GM18870 (cell line): Measurements from ENCODE around the gene UBE2G2.

ENCODE experiments used
- ATAC-seq: cut with Tn5 transposase; IDR thresholded peaks from one replicate; pipeline ENCODE4 v1.9.1; 2021; ENCODE audit warnings: moderate library complexity; ENCODE audit not compliant: unreplicated experiment

Gene UBE2G2

GRCh38 chr21:44801468-44802395, at the start of gene UBE2G2:
TSS of gene UBE2G2 (minus strand) at chr21:44801820. CDS start at chr21:44801748, 72 bp downstream.
- ATAC-seq = no peak

- ATAC-seq = no peak
These were observed 49.5 kb upstream of the UBE2G2 start for GRCh38 chr21:44850905-44851657.

DNA sequence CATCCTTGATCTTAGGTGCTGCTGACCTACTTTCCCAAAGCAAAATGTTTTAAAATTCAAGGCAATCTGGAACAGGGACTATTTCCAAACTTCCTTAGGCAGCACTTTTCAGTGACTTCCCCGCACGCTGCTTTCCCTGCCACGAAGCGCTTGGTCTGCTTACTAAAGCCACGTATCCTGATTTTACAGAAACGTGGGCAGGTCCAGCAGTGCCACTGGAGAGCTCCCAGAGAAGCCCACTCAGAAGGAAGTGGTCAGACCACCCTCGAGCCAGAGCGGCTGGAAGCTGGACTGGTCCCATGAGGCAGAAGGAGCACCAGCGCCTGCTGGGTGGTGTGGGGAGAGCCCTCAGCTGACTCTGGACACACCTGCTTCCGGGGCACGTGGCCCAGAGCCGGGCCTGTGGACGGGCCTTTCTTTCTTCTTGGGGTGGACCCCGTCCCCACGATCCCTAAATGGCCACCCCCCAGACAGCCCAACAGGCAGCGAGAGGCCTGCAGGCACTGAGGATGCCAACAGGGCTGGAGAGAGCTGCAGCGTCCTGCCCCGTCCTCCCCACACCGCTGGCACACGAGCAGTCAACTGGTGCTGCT, 48.7 kb upstream of the UBE2G2 start:
- ATAC-seq = no peak

DNA sequence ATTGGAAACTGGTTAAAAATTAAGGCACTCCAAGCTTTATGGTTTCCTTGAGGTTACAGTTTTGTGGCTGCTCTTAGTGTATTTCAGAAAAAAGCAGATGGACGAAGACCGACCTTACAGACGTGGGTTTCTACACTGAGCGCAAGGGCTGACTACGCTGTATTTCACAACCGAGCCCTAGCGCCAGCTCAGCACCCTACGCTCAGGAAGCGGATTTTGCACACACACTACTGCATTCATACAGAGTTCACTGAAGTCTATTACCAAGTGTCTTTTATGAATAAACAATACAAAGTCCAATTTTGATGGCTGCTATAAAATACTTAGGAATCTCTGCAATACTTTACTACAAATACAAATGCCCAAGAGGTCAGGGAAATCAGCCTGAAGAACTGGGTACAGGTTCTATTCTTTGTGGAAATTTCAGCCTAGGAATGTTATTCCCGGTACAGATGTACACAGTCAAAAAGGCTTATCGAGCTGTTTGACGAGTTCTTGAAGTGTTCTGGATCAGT, 48.1 kb upstream of the UBE2G2 start:
- ATAC-seq = no peak

GRCh38 chr21:44848821-44849521, 47.4 kb upstream of the UBE2G2 start:
- no peak for ATAC-seq

GRCh38 chr21:44847261-44848056, 45.8 kb upstream of the UBE2G2 start:
- no peak for ATAC-seq

DNA sequence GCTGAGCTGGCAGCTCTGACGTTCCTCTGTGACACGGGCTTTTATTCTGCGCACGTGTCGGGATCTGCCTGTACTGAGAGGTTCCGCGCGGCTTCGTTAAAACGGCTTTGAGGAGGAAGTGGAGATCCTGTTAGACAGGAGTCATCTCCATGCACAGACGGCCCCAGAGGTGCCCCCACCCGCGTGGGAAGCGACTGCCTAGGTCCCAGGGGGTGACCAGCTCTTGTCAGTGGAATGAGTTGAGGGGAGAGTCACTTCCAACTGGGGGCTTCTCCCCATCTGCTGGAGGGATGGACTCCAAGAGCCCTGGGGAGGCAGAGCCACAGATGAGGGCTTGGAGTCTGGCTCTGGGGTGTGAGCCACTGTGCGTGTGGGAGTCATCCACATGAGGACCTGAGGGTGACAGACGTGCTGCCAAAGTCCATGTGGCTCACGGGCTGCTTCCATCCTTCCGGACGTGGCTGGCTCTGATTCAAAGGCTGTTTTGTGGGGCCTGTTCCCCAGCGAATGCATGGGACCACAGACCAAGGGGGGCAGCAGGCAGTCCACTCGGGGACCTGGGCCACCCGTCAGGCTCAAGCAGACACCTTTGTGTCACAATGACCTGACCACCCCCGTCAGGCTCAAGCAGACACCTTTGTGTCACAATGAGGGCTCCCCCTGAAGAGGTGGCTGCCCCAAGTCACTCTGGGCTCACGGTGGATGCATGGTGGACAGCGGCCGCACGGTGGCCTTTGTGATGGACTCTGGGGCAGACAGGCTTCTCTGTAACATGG, 45.1 kb upstream of the UBE2G2 start:
- ATAC-seq = no peak

DNA sequence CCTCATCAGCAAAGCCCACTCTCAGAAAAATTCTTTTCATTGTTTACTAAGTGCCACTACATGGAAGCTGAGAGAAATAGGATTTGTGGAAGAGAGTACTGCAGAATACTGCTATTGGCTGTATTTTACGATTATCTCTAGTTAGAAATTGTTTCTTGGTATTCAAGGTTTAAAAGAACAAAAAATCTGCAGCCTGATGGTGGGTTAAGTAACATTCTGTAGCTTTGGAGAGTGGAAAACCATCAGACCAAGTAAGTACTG, 44.5 kb upstream of the UBE2G2 start:
- ATAC-seq = no peak

- ATAC-seq = no peak
These were observed 44.0 kb upstream of the UBE2G2 start for GRCh38 chr21:44845418-44846223.

DNA sequence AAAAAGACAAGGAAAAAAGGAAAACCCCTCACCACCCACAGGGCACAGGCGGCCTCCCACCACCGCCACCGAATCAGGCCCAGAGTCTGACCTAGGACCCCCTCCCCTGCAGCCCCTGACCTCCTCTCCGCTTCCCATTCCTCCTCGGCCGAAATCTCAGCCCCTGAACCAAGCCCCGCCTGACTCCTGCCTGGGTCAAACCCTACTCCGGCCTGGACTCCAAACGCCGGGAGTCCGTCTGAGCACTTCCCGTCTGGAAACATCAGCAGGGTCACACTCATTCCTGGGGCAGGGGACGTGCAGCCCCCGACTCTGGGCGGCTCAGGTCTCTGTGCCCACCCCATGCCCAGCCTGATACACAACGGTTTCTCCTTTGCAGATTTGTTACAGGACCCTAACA, 42.6 kb upstream of the UBE2G2 start:
- ATAC-seq = no peak

GRCh38 chr21:44842721-44843445, 41.3 kb upstream of the UBE2G2 start:
- no peak for ATAC-seq

DNA sequence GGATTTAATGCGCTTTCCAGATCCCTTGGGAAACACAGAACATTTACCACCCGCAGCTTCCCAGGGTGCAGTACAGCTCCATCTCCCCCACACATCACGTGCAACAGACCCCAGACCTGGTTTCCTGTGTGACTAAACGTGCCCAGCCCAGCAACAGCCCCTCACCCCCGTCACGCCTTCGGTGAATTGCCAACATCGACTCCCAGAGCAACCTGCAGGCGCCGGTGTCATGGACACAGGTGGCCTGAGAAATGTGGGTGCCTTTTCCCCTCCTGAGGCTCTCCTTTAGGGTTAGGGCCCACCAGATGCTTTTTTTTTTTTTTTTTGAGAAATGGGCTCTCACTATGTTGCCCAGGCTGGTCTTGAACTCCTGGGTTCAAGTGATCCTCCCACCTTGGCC, 40.5 kb upstream of the UBE2G2 start:
- no peak for ATAC-seq

DNA sequence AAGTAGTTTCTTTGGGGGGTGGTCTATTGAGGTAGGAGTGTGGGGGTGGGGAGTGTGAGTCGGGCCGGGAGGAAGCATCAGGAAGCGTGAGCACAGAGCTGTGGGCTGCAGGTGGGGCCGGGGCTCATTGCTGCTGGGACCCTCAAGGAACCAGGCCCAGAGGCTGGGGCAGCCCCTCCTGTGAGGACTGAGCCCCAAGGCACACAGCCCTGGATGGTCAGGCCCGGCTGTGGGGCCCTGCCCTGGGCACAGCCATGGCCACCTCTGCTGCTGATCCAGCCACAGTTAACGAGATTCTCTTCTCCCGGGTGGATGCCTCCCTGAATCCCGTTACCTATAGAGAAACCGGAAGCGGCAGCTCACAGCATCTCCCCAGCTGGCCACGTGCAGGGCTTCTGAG, 39.2 kb upstream of the UBE2G2 start:
- no peak for ATAC-seq

DNA sequence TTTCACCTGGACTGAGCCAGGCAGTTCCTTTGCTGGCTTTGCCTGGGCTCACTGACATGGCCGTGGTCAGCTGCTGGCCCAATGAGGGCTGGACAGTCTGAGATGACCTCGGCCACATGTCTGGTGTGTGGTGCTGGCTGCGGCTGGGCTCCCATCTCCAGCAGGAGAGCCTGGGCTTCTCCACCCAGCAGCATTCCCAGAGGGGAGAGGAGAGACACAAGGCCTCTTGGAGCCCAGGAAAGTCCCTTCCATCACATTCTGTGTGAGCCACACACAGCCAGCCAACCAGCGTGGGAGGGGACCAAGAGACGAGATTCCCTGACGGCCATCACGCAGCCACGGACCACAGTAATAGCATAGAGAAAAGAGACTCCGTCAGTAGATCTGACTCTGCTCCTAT, 37.3 kb upstream of the UBE2G2 start:
- ATAC-seq = no peak

DNA sequence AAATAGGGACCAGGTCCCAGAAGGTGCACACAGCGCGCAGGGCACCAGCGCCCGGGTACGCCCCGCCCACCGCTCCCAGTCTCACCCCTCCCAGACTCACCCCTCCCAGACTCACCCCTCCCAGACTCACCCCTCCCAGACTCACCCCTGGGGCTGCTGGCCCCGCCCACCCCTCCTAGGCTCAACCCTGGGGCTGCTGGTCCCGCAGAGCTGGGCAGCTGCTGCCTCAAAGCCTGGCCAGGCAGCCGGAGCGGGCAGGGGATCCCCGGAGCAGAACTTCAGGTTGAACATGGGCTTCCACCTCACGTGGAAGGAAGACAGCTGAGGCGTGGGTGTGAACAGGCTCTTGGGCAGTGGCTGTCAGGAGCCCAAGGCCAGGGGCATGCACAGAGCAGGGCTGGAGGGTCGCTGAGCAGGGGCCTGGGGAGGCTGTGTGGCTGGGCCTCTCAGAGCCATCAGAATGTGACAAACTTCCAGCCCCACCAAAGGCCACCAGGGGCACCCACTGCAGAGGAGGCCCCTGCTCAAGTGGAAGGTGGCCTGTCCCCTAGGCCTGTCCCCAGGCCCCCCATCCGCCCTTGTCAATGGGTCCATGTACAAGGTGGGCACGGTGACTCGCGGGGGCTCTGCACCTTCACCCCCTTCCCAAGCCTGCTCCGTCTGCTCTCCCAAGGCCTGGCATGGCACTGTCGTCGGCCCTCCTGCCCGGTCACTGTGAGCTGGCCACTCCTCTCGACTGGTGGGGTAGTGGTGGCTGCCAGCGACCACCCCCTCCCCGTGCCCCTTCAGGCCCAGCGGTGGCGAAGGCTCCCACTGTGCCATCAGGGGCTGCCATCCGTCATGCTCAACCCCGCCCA, 36.6 kb upstream of the UBE2G2 start:
- ATAC-seq = no peak

- ATAC-seq = no peak
These were observed 35.9 kb upstream of the UBE2G2 start for GRCh38 chr21:44837537-44837936.
